Measurements from ENCODE around the gene PPP4R4.

Gene PPP4R4

GRCh38 chr14:94173885-94174603 lies at the start of gene PPP4R4:
PPP4R4 (plus strand) TSS chr14:94174322; CDS start chr14:94174466, 144 bp downstream.
- DNase-seq (ENCODE audit: low read depth in 3 of 3): peak; percentile 61 to 88 (median 65)

- DNase-seq (ENCODE audit: low read depth in 3 of 3): no peak
Measured at GRCh38 chr14:94124582-94125377, 49.3 kb upstream of the PPP4R4 start.

GRCh38 chr14:94125659-94126418 lies 48.3 kb upstream of the PPP4R4 start:
- DNase-seq (ENCODE audit: low read depth in 3 of 3): no peak

GRCh38 chr14:94126419-94126677 lies 47.8 kb upstream of the PPP4R4 start:
- DNase-seq (ENCODE audit: low read depth in 3 of 3): no peak

- DNase-seq (ENCODE audit: low read depth in 3 of 3): no peak
Measured at GRCh38 chr14:94126800-94127199, 47.3 kb upstream of the PPP4R4 start.

- no peak for DNase-seq (ENCODE audit: low read depth in 3 of 3)
Measured at GRCh38 chr14:94127330-94127729, 46.8 kb upstream of the PPP4R4 start.

- DNase-seq (ENCODE audit: low read depth in 3 of 3): no peak
Measured at GRCh38 chr14:94128216-94128839, 45.8 kb upstream of the PPP4R4 start.

- DNase-seq (ENCODE audit: low read depth in 3 of 3): peak; percentile 29 to 74 (median 47)
Measured at GRCh38 chr14:94129111-94129757, 44.9 kb upstream of the PPP4R4 start, which contains the start of gene IFI27L2. IFI27L2 (minus strand) TSS chr14:94129604; CDS start chr14:94129564, 40 bp downstream.

- peak in 1 of 3 experiments; percentile 14 for DNase-seq (ENCODE audit: low read depth in 3 of 3)
Measured at GRCh38 chr14:94129758-94130414, 44.2 kb upstream of the PPP4R4 start.

- DNase-seq (ENCODE audit: low read depth in 3 of 3): peak; percentile 34 to 53 (median 40)
Measured at GRCh38 chr14:94132285-94132887, 41.7 kb upstream of the PPP4R4 start.

- no peak for DNase-seq (ENCODE audit: low read depth in 3 of 3)
Measured at GRCh38 chr14:94135476-94135875, 38.6 kb upstream of the PPP4R4 start.

GRCh38 chr14:94136575-94137331 lies 37.4 kb upstream of the PPP4R4 start:
- peak; percentile 71 to 86 (median 79) for DNase-seq (ENCODE audit: low read depth in 3 of 3)

GRCh38 chr14:94138251-94138650 lies 35.9 kb upstream of the PPP4R4 start:
- DNase-seq (ENCODE audit: low read depth in 3 of 3): no peak

- no peak for DNase-seq (ENCODE audit: low read depth in 3 of 3)
Measured at GRCh38 chr14:94139006-94139405, 35.1 kb upstream of the PPP4R4 start.

- no peak for DNase-seq (ENCODE audit: low read depth in 3 of 3)
Measured at GRCh38 chr14:94139421-94139820, 34.7 kb upstream of the PPP4R4 start.

GRCh38 chr14:94142247-94142646 lies 31.9 kb upstream of the PPP4R4 start:
- no peak for DNase-seq (ENCODE audit: low read depth in 3 of 3)

GRCh38 chr14:94142836-94143235 lies 31.3 kb upstream of the PPP4R4 start:
- DNase-seq (ENCODE audit: low read depth in 3 of 3): no peak

- no peak for DNase-seq (ENCODE audit: low read depth in 3 of 3)
Measured at GRCh38 chr14:94143239-94143638, 30.9 kb upstream of the PPP4R4 start.

GRCh38 chr14:94143711-94144110 lies 30.4 kb upstream of the PPP4R4 start:
- no peak for DNase-seq (ENCODE audit: low read depth in 3 of 3)

GRCh38 chr14:94144765-94145164 lies 29.4 kb upstream of the PPP4R4 start:
- no peak for DNase-seq (ENCODE audit: low read depth in 3 of 3)
